Cardiac muscle cell (in vitro differentiated cells and primary cell): ENCODE results near the gene PLPP3. TPM values are rescaled to one million over a fixed set of nuclear protein-coding genes. Genes with fewer than 3 reads are reported as not detected.

Experiments
- DNase-seq, 2 donors: peaks; one replicate each; pipeline versions ENCODE4 v3.0.0 to v3.0.0-alpha.2; 2010 to 2017; ENCODE audit warnings: low read depth in 1 of 2, low spot score in 1 of 2
- H3K27ac ChIP-seq: fragments of 200-600 bp; sonication (generic); 2 replicates; pipeline ENCODE4 v1.5.1; 2016
- H3K27me3 ChIP-seq: fragments of 200-600 bp; sonication (generic); 2 replicates; pipeline ENCODE4 v1.6.0; 2016; ENCODE audit warnings: control low read depth
- H3K36me3 ChIP-seq: fragments of 200-600 bp; sonication (generic); 2 replicates; pipeline ENCODE4 v1.5.1; 2016; ENCODE audit warnings: control low read depth
- H3K4me1 ChIP-seq: fragments of 200-600 bp; sonication (generic); 2 replicates; pipeline ENCODE4 v1.8.1; 2017; ENCODE audit warnings: low read depth, mild to moderate bottlenecking, mixed run types
- H3K4me3 ChIP-seq: fragments of 200-600 bp; sonication (generic); 2 replicates; pipeline ENCODE4 v1.5.1; 2016; ENCODE audit warnings: mild to moderate bottlenecking
- H3K9me3 ChIP-seq: fragments of 200-600 bp; sonication (generic); 2 replicates; pipeline ENCODE4 v1.5.1; 2017; ENCODE audit warnings: low read depth, mild to moderate bottlenecking, control low read depth
- CTCF ChIP-seq: IDR thresholded peaks from 2 replicates; pipeline ENCODE4 v1.5.1; 2012; ENCODE audit warnings: low read depth, mild to moderate bottlenecking, low read length
- polyA plus RNA-seq: library from polyadenylated mRNA; unstranded; fragments of >200 nt; fragmentation: Nextera tagmentation; extraction: Ambion mirVana; gene quantifications from 2 replicates; pipeline ENCODE4 v1.2.1, GENCODE V29; 2016
- total RNA-seq: library from RNA; depleted of rRNA; stranded (reverse); fragments of >200 nt; gene quantifications from 2 replicates; pipeline ENCODE4 v1.2.3, GENCODE V29; 2016

PLPP3 gene
- total and polyA plus RNA-seq, 2 experiments from 2014 or later = 41.4 to 58.2 TPM

GRCh38 chr1:56540467-56540866, 38.9 kb downstream of the PLPP3 start:
- TF ChIP-seq CTCF = no peak
- no peaks in the 10 kb centered on the region for H3K27me3 ChIP-seq
- no peaks in the 10 kb centered on the region for H3K9me3 ChIP-seq
- no peaks in the 10 kb centered on the region for H3K36me3 ChIP-seq
- no peak for DNase-seq
- no peak overlapping the region for H3K4me3 ChIP-seq
- peaks cover 13% of the 10 kb centered on the region for H3K4me1 ChIP-seq
- H3K27ac ChIP-seq = no peak overlapping the region

DNA sequence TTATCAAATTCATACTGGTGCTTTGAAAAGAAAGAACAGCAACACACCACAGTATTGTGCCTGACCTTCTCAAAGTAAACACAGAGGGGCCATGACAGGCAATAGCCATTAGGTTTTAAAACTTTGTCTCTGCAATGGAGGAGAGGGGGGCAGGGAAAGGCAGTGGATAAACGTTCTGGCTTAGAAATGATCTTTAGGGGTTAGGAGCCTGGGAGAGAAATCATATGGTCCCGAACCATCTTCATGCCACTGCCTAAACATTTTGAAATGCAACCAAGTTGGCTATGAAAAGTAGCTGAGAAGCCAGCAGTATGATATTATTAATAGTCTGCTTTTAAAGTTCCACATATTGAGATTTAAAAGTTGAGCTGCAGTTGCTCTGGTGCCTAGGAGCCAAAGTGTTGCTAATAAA, 39.8 kb downstream of the PLPP3 start:
- Histone ChIP-seq H3K27ac (no peak overlapping the region), H3K4me3 (no peak overlapping the region), H3K4me1 (peaks cover 16% of the 10 kb centered on the region), H3K9me3 (no peaks in the 10 kb centered on the region), H3K27me3 (no peaks in the 10 kb centered on the region), H3K36me3 (no peaks in the 10 kb centered on the region)
- no peak for DNase-seq
- TF ChIP-seq CTCF = no peak

DNA sequence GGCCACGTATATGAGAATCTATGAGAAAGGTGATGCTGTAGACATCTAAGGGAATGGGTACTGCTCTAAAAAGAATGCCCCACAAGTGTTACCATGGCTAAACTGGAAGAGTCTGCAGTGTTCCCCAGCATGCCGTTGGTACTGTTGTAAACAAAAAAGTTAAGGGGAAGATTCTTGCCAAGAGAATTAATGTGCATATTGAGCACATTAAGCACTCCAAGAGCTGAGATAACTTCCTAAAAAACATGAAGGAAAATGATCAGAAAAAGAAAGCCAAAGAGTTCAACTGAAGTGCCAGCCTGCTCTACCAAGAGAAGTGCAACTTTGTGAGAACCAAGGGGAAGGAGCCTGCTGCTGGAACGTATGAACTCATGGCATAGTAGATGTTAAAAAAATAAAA, 40.8 kb downstream of the PLPP3 start:
- no peak for DNase-seq
- Histone ChIP-seq H3K27me3 (no peaks in the 10 kb centered on the region), H3K36me3 (no peaks in the 10 kb centered on the region), H3K9me3 (no peaks in the 10 kb centered on the region), H3K4me1 (peaks cover 21% of the 10 kb centered on the region), H3K4me3 (no peak overlapping the region), H3K27ac (no peak overlapping the region)
- no peak for TF ChIP-seq CTCF

DNA sequence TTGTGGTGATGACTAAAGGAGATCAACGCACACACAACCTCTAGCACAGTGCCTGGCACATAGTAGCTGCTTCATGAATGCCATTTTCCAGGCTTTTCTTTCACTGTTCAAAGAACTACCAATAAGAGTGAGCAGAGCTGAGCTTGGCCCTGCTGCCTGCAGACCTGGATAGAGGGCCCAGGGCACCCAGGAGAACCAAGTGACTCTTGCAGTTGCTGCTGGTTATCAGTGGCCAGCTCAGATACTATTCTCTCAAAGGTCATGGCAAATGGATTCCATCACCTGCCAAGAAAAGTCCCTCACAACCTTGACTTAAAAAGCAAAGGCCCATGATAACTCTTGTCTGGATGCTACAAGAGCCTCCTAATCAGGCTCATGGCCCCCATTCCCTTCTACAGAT, 41.7 kb downstream of the PLPP3 start:
- Histone ChIP-seq H3K27ac (no peak overlapping the region), H3K4me1 (peaks cover 23% of the 10 kb centered on the region)
- TF ChIP-seq CTCF = no peak

DNA sequence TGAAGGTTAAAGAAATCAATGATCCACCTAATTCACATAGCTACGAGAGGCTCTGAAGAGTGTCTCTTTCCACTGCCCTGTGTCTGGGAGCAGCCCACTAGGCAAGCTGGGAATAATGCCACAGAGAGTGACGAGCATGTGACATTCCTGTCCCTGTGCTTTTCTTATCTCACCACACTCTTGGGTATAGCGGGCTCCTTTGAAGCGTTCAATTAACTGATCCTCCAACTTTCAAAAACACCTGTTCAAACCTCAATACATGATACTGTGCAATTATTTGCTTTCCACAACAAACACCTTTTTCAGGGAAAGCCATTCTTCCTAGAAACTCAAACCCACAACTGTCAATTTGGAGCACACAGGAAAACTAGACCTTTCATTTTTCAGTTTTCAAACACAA, 43.4 kb downstream of the PLPP3 start:
- H3K4me1 ChIP-seq = peaks cover 32% of the 10 kb centered on the region
- TF ChIP-seq CTCF = no peak
- no peak overlapping the region for H3K4me3 ChIP-seq
- no peaks in the 10 kb centered on the region for H3K27me3 ChIP-seq
- no peaks in the 10 kb centered on the region for H3K9me3 ChIP-seq
- H3K36me3 ChIP-seq = no peaks in the 10 kb centered on the region
- H3K27ac ChIP-seq = peak overlapping the region; percentile 24
- peak in 1 of 2 donors; percentile 29 for DNase-seq

More for the DNA sequence above, 41.7 kb downstream of the PLPP3 start:
- no peak for DNase-seq
- Histone ChIP-seq H3K36me3 (no peaks in the 10 kb centered on the region), H3K27me3 (no peaks in the 10 kb centered on the region), H3K4me3 (no peak overlapping the region), H3K9me3 (no peaks in the 10 kb centered on the region)

- TF ChIP-seq CTCF = no peak
- no peak for DNase-seq
- Histone ChIP-seq H3K27ac (peak overlapping the region; percentile 24), H3K9me3 (no peaks in the 10 kb centered on the region), H3K36me3 (no peaks in the 10 kb centered on the region), H3K4me1 (peaks cover 38% of the 10 kb centered on the region), H3K4me3 (no peak overlapping the region), H3K27me3 (no peaks in the 10 kb centered on the region)
Observed at GRCh38 chr1:56535362-56535761, 44.0 kb downstream of the PLPP3 start.
